ENCODE results near the gene SH2D2A.

Gene SH2D2A

DNA sequence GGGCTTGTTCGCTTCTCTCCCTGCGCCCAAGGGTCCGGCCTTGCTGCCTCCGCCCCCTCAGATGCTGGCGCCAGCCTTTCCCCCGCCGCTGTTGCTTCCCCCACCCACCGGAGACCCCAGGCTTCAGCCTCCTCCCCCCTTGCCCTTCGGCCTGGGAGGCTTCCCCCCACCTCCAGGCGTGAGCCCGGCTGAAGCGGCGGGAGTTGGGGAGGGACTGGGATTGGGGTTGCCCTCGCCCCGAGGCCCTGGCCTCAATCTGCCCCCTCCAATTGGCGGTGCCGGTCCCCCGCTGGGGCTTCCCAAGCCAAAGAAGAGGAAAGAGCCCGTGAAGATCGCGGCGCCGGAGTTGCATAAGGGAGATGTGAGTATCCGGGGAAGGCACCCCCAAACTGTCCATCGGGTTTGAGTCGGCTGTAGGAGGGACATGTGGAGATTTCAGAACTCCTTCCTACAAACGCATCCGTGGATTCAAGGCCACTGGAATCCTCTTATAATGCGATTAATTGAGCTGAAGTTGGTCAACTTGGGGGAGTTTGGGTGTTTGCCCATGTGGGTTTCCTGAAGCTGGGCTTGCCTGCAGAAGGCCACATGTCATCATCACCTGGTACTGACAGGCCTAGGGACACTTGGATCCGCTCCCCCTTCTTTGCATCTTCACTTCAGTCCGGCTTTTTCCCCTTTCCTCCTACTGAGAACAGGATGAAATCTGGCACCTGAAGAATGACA, 48.6 kb downstream of the SH2D2A start:
- TF ChIP-seq GATA2 (IDR thresholded peaks at IDR 0.05; ENCODE audit: low read depth, low read length) (no peak), GATA3 (IDR thresholded peaks at IDR 0.05; ENCODE audit: low read depth, low read length) (no peak)

DNA sequence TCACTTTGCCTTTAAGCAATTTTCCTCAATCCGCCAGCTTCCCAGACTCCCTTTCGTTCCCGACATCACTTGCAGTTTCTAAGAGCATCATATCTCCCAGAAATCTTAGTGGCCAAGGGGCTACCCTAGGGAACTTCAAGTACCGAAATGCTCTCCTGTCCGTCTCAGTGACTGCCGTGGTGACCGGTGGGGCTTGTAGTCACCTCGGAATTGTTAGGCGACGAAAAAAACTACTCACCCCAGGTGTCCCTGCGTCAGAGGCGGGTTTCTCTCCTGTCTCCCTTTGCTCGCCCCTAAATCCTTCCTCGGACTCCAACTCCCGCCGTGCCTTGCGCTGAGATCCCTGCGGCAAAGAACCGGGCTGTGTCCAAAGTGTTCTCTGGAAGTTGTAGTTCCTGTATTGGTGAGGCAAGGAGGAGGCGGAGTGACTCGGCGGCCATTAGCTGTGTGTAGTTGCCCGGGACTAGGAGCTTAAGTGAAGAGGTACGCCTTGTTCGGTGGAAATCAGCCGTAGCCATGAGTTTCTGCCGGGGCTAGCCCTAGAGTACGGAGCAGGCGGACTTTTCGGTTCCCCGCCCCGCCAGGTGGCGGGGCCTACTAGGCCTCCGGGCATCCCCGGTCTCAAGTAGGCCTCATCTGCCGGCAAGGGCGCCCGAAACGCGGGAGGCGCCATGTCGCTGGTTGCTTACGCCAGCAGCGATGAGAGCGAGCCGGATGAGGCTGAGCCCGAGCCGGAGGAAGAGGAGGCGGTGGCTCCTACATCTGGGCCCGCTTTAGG, 49.4 kb downstream of the SH2D2A start, which contains the start of gene PRCC:
Gene PRCC, plus strand, starts transcription at position 435 of the 778 bp plus-strand sequence. Its CDS starts 237 bp downstream, at position 672.
- TF ChIP-seq GATA3 (IDR thresholded peaks at IDR 0.05; ENCODE audit: low read depth, low read length) (peak; percentile 60; the same call in 1 of the 2 replicates), GATA2 (IDR thresholded peaks at IDR 0.05; ENCODE audit: low read depth, low read length) (peak; percentile 95)

DNA sequence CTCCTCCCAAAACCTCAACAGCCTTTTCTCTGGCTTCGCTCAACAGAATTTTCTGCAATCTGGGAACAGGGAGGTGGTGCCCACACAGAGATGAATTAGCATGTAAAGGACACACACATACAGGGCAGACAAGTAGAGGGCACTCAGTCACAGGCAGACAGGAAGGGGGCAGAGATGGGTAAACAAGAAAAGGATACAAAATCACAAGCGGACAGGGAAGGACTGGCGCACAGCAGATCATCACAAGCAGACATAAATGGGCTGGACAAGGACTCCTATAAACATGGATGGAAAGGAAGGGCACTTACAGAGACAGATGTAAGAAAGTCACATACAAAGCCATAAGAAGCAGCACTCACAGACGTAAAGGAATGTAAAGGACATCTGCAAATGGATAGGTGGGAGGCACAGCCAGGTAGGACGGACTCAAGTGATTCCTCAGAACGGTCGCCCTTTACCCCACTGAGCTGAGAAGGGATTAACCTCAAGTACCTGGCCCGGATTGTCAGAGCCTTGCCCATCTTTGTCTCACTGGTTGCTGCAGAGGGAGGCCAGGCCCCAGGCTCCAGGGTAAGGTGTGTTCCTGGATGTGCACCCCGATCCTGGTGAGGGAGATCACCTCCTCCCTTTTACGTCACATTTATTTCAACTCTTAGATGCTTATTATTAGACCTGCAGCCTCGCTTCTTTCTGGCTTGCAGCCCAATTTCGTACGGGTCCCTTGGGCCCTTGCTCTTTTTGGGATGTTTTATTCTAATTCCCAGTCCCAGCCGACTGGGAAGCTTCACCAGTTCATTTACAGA, 50.1 kb downstream of the SH2D2A start:
- no peak for TF ChIP-seq GATA2 (IDR thresholded peaks at IDR 0.05; ENCODE audit: low read depth, low read length)
- no peak for TF ChIP-seq GATA3 (IDR thresholded peaks at IDR 0.05; ENCODE audit: low read depth, low read length)

DNA sequence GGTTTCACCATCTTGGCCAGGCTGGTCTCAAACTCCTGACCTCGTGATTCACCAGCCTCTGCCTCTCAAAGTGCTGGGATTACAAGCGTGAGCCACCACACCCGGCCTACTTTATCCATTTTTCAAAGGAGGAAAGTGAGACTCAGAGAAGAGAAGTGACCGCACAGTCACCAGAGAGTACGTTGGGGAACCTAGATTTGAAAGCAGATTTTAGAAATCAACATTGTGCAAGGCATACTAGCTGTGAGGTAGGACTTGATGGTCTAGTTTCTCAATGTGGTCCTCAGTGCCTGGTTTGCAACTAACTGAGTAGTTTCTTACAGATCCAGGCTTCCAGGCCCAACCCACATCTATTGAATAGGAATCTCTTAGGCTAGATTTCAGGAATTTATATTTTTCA, 51.0 kb downstream of the SH2D2A start:
- no peak for TF ChIP-seq GATA2 (IDR thresholded peaks at IDR 0.05; ENCODE audit: low read depth, low read length)
- no peak for TF ChIP-seq GATA3 (IDR thresholded peaks at IDR 0.05; ENCODE audit: low read depth, low read length)

DNA sequence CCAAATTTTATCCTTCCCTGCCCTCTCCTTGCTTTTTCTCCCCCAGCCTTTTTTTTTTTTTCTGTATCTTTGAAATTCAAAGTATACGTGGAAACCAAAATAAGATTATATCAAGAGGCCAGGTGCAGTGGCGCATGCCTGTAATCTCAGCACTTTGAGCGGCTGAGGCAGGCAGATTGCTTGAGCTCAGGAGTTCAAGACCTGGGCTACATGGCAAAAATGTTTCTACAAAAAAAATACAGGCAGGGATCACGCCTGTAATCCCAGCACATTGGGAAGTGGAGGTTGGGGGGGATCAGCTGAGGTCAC, 55.9 kb downstream of the SH2D2A start:
- no peak for TF ChIP-seq GATA3 (IDR thresholded peaks at IDR 0.05; ENCODE audit: low read depth, low read length)
- no peak for TF ChIP-seq GATA2 (IDR thresholded peaks at IDR 0.05; ENCODE audit: low read depth, low read length)

DNA sequence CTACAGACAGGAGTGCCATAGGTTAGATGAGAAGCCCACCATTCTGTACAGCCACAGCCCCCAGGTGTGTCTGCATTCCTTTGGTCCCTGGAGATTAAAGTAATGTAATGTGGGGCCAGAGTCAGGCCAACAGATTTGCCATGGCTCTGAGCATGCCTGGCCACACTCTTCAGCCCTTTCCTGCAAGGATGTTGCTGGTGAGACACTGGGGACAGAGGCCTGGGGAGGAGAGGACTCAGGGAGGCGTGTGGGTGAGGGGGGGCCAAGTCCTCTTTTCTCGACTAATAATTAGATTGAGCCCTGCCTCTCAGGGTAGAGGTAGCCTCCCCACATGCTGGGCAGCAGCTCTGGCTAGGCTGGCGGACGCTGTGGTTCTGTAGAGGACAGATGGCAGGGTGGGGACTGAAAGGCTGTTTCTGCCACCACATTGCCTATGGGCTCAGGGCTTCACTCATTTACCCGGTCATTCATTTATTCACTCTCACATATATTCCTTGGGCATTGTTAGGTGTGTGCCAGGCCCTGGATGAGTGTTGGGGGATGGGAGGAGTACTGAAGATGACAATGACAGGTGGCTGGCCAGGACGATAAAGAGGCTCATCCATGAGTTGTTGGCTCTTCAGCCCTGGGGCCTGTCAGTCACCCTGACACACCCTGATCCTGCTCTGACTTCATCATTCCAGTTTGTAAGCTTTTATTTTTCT, 56.4 kb downstream of the SH2D2A start:
- TF ChIP-seq GATA2 (IDR thresholded peaks at IDR 0.05; ENCODE audit: low read depth, low read length), result no peak
- no peak for TF ChIP-seq GATA3 (IDR thresholded peaks at IDR 0.05; ENCODE audit: low read depth, low read length)

DNA sequence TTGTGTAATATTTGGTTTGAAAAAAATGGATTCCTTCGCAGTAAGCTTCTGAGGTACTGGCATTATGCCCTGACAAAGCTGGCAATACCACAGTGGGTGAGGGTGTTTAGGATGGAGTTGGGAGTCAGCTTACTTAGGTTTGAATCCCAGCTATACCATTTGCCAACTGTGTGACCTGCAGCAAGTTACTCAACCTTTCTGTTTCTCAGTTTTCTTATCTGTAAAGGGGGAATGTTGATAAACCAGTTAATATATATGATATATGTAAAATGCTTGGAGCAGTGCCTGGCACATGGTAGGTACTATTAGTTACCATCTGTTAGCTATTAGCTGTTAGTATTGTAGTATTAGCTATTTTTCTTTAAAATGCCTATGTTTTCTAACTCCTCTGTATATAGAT, 60.3 kb downstream of the SH2D2A start:
- TF ChIP-seq GATA2 (IDR thresholded peaks at IDR 0.05; ENCODE audit: low read depth, low read length) (no peak), GATA3 (IDR thresholded peaks at IDR 0.05; ENCODE audit: low read depth, low read length) (no peak)
